HepG2 (cell line): Measurements from ENCODE around the gene SAC3D1. TPM values are rescaled to one million over a fixed set of nuclear protein-coding genes. Genes with fewer than 3 reads are reported as not detected.
A peak's percentile ranks its signal among the peaks of the same experiment; 100 is the strongest.

Source experiments
- GATAD1 ChIP-seq: IDR thresholded peaks from 2 replicates; pipeline ENCODE4 v1.6.1; 2016; ENCODE audit warnings: missing genetic modification reagents, missing compliant biosample characterization
- PHF8 ChIP-seq: sonication (generic); formaldehyde crosslinking; IDR thresholded peaks from 2 replicates; pipeline ENCODE4 v1.5.0; 2020; ENCODE audit warnings: missing genetic modification reagents
- PLSCR1 ChIP-seq: sonication (generic); formaldehyde crosslinking; IDR thresholded peaks from 2 replicates; pipeline ENCODE4 v1.5.0; 2020; ENCODE audit warnings: missing genetic modification reagents, mild to moderate bottlenecking, borderline replicate concordance
- RXRA ChIP-seq: sonication (generic); formaldehyde crosslinking; IDR thresholded peaks from 2 replicates; pipeline ENCODE4 v1.5.1; 2020; ENCODE audit warnings: missing genetic modification reagents
- SP2 ChIP-seq: sonication (generic); formaldehyde crosslinking; IDR thresholded peaks from 2 replicates; pipeline ENCODE4 v1.5.1; 2020; ENCODE audit warnings: mild to moderate bottlenecking, missing genetic modification reagents
- ZBED4 ChIP-seq: sonication (generic); formaldehyde crosslinking; IDR thresholded peaks from 2 replicates; pipeline ENCODE4 v1.4.0; 2020; ENCODE audit warnings: missing genetic modification reagents, borderline replicate concordance
- ZNF280D ChIP-seq: sonication (generic); formaldehyde crosslinking; IDR thresholded peaks from 2 replicates; pipeline ENCODE4 v1.5.1; 2020; ENCODE audit warnings: mild to moderate bottlenecking, missing genetic modification reagents
- ZNF333 ChIP-seq: sonication (generic); formaldehyde crosslinking; IDR thresholded peaks from 2 replicates; pipeline ENCODE4 v1.4.0; 2020; ENCODE audit warnings: mild to moderate bottlenecking, missing genetic modification reagents, borderline replicate concordance
- ZNF484 ChIP-seq: sonication (generic); formaldehyde crosslinking; IDR thresholded peaks from 2 replicates; pipeline ENCODE4 v1.5.1; 2020; ENCODE audit warnings: mild to moderate bottlenecking, low read depth, missing genetic modification reagents, borderline replicate concordance
- ZNF530 ChIP-seq: sonication (generic); formaldehyde crosslinking; IDR thresholded peaks from 2 replicates; pipeline ENCODE4 v1.5.0; 2020; ENCODE audit warnings: low read depth, mild to moderate bottlenecking, missing genetic modification reagents
- ZNF850 ChIP-seq: sonication (generic); formaldehyde crosslinking; conservative IDR thresholded peaks from 2 replicates; pipeline ENCODE4 v1.9.0; 2021; ENCODE audit warnings: mild to moderate bottlenecking, missing genetic modification reagents
- polyA plus RNA-seq, 8 experiments: library from polyadenylated mRNA; depleted of rRNA in 3 of 8; stranded (reverse) in 7 of 8; unstranded in 1 of 8; fragments of >200 nt; fragmentation: Illumina TruSeq in 4 of 8; extraction: Trizol in 4 of 8; gene quantifications; 2 replicates each; pipeline versions ENCODE4 v1.2.1 to v1.2.3, GENCODE V29; 2011 to 2016; ENCODE audit warnings: low read depth in 4 of 8, missing spikeins in 1 of 8, mixed read lengths in 1 of 8; ENCODE audit not compliant: insufficient read depth in 1 of 8
- total RNA-seq, 5 experiments: library from RNA; depleted of rRNA; stranded (reverse); fragments of >200 nt; fragmentation: Illumina TruSeq; extraction: Trizol; gene quantifications; 2 replicates each; pipeline ENCODE4 v1.2.3, GENCODE V29; 2016; ENCODE audit warnings: low read depth in 1 of 5
- TF ChIP-seq, protein P1 (sequence below): sonication (generic); formaldehyde crosslinking; IDR thresholded peaks from 2 replicates; pipeline ENCODE4 v1.5.1; 2020; ENCODE audit warnings: mild to moderate bottlenecking, missing genetic modification reagents, moderate library complexity
- TF ChIP-seq, protein P2 (sequence below): sonication (generic); formaldehyde crosslinking; IDR thresholded peaks from 2 replicates; pipeline ENCODE4 v1.4.0; 2020; ENCODE audit warnings: missing genetic modification reagents

The SAC3D1 gene
- total and polyA plus RNA-seq, 2 of the 13 experiments (the other 11 are each of a cell fraction or from before 2014, with no cell fraction given), result 7.4 to 36.3 TPM

- TF ChIP-seq ZNF530 (CRISPR knock-in tag) (no peak), SP2 (CRISPR knock-in tag) (no peak), ZNF333 (CRISPR knock-in tag) (no peak), GATAD1 (CRISPR knock-in tag) (peak; percentile 21; the same call in 1 of the 2 replicates), ZBED4 (CRISPR knock-in tag) (no peak), PHF8 (CRISPR knock-in tag) (peak; percentile 66), ZNF850 (CRISPR knock-in tag) (no peak), ZNF484 (CRISPR knock-in tag) (no peak), PLSCR1 (CRISPR knock-in tag) (no peak), RXRA (peak; percentile 25; the same call in 1 of the 2 replicates), ZNF280D (CRISPR knock-in tag) (no peak)
- TF ChIP-seq, protein P1, sequence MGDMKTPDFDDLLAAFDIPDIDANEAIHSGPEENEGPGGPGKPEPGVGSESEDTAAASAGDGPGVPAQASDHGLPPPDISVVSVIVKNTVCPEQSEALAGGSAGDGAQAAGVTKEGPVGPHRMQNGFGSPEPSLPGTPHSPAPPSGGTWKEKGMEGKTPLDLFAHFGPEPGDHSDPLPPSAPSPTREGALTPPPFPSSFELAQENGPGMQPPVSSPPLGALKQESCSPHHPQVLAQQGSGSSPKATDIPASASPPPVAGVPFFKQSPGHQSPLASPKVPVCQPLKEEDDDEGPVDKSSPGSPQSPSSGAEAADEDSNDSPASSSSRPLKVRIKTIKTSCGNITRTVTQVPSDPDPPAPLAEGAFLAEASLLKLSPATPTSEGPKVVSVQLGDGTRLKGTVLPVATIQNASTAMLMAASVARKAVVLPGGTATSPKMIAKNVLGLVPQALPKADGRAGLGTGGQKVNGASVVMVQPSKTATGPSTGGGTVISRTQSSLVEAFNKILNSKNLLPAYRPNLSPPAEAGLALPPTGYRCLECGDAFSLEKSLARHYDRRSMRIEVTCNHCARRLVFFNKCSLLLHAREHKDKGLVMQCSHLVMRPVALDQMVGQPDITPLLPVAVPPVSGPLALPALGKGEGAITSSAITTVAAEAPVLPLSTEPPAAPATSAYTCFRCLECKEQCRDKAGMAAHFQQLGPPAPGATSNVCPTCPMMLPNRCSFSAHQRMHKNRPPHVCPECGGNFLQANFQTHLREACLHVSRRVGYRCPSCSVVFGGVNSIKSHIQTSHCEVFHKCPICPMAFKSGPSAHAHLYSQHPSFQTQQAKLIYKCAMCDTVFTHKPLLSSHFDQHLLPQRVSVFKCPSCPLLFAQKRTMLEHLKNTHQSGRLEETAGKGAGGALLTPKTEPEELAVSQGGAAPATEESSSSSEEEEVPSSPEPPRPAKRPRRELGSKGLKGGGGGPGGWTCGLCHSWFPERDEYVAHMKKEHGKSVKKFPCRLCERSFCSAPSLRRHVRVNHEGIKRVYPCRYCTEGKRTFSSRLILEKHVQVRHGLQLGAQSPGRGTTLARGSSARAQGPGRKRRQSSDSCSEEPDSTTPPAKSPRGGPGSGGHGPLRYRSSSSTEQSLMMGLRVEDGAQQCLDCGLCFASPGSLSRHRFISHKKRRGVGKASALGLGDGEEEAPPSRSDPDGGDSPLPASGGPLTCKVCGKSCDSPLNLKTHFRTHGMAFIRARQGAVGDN (CRISPR knock-in tag), result peak; percentile 84
- TF ChIP-seq, protein P2, sequence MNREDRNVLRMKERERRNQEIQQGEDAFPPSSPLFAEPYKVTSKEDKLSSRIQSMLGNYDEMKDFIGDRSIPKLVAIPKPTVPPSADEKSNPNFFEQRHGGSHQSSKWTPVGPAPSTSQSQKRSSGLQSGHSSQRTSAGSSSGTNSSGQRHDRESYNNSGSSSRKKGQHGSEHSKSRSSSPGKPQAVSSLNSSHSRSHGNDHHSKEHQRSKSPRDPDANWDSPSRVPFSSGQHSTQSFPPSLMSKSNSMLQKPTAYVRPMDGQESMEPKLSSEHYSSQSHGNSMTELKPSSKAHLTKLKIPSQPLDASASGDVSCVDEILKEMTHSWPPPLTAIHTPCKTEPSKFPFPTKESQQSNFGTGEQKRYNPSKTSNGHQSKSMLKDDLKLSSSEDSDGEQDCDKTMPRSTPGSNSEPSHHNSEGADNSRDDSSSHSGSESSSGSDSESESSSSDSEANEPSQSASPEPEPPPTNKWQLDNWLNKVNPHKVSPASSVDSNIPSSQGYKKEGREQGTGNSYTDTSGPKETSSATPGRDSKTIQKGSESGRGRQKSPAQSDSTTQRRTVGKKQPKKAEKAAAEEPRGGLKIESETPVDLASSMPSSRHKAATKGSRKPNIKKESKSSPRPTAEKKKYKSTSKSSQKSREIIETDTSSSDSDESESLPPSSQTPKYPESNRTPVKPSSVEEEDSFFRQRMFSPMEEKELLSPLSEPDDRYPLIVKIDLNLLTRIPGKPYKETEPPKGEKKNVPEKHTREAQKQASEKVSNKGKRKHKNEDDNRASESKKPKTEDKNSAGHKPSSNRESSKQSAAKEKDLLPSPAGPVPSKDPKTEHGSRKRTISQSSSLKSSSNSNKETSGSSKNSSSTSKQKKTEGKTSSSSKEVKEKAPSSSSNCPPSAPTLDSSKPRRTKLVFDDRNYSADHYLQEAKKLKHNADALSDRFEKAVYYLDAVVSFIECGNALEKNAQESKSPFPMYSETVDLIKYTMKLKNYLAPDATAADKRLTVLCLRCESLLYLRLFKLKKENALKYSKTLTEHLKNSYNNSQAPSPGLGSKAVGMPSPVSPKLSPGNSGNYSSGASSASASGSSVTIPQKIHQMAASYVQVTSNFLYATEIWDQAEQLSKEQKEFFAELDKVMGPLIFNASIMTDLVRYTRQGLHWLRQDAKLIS (CRISPR knock-in tag), result no peak
These were observed 25.3 kb downstream of the SAC3D1 start (continued) for GRCh38 chr11:65066315-65066714.
